Medulla oblongata (tissue), 1 donor: ENCODE measurements around the gene PDPR.
"Not testable (repeated sequence)": the region's sequence is repeated elsewhere in the genome, so short reads cannot be mapped to it uniquely, and the experiment has no call there.

Source experiments
- DNase-seq: peaks from one replicate; pipeline ENCODE4 v3.0.0-alpha.2; 2015; ENCODE audit errors: extremely low spot score

PDPR gene

GRCh38 chr16:70128844-70129243 lies 14.7 kb downstream of the PDPR start:
- not testable (repeated sequence) for DNase-seq

GRCh38 chr16:70135796-70136195 lies 21.7 kb downstream of the PDPR start:
- DNase-seq = not testable (repeated sequence)

- not testable (repeated sequence) for DNase-seq
These were observed 22.5 kb downstream of the PDPR start for GRCh38 chr16:70136595-70136994.

- DNase-seq = not testable (repeated sequence)
These were observed 28.6 kb downstream of the PDPR start for GRCh38 chr16:70142739-70143138.

DNA sequence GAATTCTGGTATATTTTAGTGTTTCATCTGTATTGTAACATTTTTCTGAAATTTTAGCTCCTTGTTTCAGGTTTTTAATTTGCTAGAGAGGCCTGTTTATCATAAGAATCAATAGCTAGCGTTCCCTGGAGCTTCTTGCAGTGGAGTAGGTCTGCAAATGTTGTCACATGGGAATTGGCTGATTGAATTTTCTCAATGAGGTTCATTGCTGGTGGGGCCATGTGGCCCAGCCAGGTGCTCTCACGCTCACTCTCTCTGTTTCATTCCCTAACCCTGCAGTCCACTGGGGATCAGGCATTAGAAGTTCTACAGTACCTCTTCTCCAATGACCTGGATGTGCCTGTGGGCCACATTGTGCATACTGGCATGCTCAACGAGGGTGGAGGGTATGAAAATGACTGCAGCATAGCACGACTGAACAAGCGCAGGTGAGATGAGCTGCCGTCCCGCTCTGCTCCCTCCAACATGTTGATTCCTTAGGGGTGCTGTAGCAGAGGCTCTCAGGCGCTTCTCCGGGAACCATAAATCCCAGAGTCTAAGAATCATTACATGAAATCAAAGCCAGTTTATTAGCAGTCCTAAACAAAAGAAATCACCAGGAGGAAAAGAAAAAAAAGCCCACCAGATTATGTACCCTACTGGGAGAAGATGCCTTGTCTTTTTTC lies 29.2 kb downstream of the PDPR start:
- not testable (repeated sequence) for DNase-seq

DNA sequence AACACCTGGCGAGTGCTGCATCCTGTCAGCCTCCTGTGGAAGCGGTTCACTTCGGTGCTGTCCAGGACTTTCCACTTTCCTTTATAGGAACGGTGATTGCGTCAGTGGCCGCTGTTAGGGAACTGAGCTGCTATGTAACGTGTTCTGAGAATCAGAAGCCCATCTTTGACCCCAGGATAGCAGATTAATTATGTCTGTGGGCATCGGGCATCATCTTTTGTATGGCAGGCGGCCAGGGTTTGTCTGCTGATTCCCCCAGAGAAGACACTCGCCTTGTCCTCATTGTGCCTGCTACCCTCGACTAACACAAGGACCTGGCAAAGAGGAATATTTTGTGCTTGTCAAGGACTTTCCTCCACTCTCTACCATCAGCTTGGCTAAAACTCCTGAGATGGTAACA lies 33.7 kb downstream of the PDPR start:
- DNase-seq = not testable (repeated sequence)

DNA sequence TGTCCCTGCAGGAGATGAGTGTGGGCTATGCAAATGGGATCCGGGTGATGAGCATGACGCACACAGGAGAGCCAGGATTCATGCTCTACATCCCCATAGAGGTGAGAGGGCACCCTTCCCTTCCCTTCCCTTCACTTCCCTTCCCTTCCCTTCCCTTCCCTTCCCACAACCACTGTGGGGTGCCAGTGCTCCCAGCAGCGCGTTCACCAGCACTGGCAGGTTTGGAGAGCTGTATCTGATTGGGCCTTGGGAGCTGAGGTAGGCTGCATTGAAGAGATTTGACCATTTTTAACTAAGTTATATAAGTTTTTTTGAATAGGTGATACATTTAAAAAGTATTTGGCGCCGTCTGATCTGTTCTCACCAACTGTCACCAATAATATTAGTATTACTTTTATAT lies 34.3 kb downstream of the PDPR start:
- DNase-seq = not testable (repeated sequence)

DNA sequence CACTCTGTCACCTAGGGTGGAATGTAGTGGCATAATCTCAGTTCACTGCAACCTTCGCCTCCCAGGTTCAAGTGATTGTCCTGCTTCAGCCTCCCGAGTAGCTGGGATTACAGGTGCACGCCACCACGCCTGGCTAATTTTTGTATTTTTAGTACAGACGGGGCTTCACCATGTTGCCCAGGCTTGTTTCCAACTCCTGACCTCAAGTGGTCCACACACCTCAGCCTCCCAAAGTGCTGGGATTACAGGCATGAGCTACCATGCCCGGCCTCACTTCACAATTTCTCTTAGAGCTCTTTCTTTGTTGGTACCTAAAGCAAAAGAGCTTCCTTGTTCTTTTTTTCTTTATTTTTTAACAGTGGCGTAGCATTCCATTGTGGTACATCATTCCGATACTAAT lies 35.2 kb downstream of the PDPR start:
- DNase-seq = not testable (repeated sequence)

- DNase-seq = no peak
These were observed 37.3 kb downstream of the PDPR start for GRCh38 chr16:70151391-70151790.

GRCh38 chr16:70151941-70152509 lies 37.9 kb downstream of the PDPR start:
- DNase-seq = no peak

DNA sequence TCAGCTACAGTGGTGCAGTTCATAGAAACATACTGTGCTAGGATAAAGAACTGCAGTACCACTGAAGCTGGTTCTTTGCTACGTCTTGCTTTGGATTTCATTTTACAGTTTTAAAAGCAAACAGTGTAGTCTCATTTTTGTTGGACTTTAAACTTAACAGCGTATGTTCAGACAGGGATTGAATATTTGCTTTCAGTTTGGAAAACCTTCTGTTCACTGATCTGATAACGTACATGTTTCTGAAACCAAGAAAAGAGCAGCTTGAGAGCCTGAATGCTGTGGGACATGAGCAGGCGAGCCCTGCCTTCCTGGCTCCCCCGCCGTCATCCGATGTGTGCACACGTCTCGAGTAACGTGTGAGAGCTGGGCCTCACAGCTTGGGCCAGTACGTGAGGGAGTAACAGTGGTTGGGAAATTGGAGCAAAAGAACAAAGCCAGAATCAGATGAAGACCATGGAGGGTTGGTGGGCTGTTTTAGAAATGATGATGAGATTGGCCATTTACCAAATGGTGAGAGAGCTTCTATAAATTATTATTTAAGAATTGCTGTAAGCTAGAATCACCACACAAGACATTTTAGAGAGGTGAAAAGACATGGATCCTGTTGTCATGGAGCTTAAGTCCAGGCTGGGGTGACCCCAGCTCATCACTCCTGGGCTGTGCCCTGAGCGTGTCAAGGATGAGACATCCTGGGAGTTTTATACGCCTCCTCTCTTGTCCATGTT lies 38.6 kb downstream of the PDPR start:
- DNase-seq = no peak

DNA sequence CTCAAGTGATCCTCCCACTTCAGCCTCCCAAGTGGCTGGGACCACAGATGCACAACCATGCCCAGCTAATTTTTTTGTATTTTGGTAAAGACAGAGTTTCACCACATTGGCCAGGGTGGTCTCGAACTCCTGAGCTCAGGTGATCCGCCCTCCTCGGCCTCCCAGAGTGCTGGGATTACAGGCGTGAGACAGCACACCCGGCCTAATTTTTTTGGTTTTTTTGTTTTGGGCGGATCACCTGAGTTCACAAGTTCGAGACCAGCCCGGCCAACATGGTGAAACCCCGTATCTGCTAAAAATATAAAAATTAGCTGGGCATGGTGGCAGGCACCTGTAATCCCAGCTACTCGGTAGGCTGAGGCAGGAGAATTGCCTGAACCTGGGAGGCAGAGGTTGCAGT lies 40.6 kb downstream of the PDPR start:
- DNase-seq = not testable (repeated sequence)

GRCh38 chr16:70156207-70156978 lies 42.3 kb downstream of the PDPR start:
- DNase-seq = no peak

DNA sequence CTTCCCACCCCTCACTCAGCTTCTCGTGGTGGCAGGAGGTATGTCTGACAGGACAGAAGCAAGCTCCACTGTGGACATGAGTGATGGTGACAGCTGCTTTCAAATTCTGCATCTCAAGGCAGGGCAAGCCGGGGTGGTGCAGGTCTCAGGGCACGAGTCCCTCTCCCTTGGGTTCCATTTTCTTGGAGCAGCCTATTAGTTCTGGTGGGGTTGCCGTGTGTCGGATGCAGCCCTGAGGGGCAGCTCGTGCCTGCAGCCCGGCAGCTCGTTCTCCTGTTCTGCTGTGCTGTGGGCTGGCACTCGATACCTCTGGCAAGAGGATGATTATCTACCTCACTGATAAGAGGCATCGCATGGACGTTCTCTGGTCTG lies 43.0 kb downstream of the PDPR start:
- DNase-seq = no peak

GRCh38 chr16:70157477-70158260 lies 43.5 kb downstream of the PDPR start:
- no peak for DNase-seq

GRCh38 chr16:70158261-70158939 lies 44.3 kb downstream of the PDPR start:
- DNase-seq = no peak

- no peak for DNase-seq
These were observed 45.5 kb downstream of the PDPR start for GRCh38 chr16:70159355-70160348.

GRCh38 chr16:70160388-70160787 lies 46.3 kb downstream of the PDPR start:
- DNase-seq = no peak

- no peak for DNase-seq
These were observed 46.7 kb downstream of the PDPR start for GRCh38 chr16:70160821-70161220.

DNA sequence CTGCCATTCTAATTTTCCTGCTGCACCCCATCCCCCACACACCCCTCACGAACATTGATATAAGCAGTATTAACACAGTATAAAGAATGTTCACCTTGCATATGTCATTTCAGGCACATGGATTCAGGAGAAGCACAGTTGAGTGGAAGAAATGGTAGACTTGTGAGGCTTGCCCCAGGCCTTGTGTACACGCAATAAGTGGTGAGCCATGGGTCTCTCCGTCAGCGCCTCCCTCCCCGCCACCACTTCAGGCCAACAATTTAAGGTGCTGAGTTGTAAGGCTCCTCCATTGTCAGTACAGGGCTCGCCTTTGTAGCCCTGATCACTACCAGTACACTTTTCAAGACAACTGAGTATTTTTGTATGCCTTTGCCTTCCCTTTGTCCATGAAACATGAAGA lies 47.2 kb downstream of the PDPR start:
- DNase-seq = peak; percentile 6
